Right kidney (tissue), 1 donor: ENCODE data around the gene IQSEC1.

Experiments
- DNase-seq: peaks from one replicate; pipeline ENCODE4 v3.0.0-alpha.2; 2016

The IQSEC1 gene

GRCh38 chr3:13107661-13108060, 34.4 kb upstream of the IQSEC1 start:
- DNase-seq: no peak

- no peak for DNase-seq
Observed at GRCh38 chr3:13106308-13107001, 33.2 kb upstream of the IQSEC1 start.

GRCh38 chr3:13105896-13106250, 32.6 kb upstream of the IQSEC1 start:
- DNase-seq: no peak

GRCh38 chr3:13105181-13105895, 32.1 kb upstream of the IQSEC1 start:
- no peak for DNase-seq

GRCh38 chr3:13104511-13104910, 31.3 kb upstream of the IQSEC1 start:
- DNase-seq: no peak

GRCh38 chr3:13103416-13104058, 30.3 kb upstream of the IQSEC1 start:
- no peak for DNase-seq

- DNase-seq: no peak
Observed at GRCh38 chr3:13102386-13103345, 29.4 kb upstream of the IQSEC1 start.

- DNase-seq: no peak
Observed at GRCh38 chr3:13099707-13100106, 26.5 kb upstream of the IQSEC1 start.

GRCh38 chr3:13098192-13098988, 25.2 kb upstream of the IQSEC1 start:
- no peak for DNase-seq

GRCh38 chr3:13096356-13096755, 23.1 kb upstream of the IQSEC1 start:
- no peak for DNase-seq

GRCh38 chr3:13095408-13095937, 22.2 kb upstream of the IQSEC1 start:
- DNase-seq: no peak

- DNase-seq: no peak
Observed at GRCh38 chr3:13093687-13094086, 20.5 kb upstream of the IQSEC1 start.

- no peak for DNase-seq
Observed at GRCh38 chr3:13092621-13093617, 19.7 kb upstream of the IQSEC1 start.

- peak; percentile 64 for DNase-seq
Observed at GRCh38 chr3:13091898-13092611, 18.8 kb upstream of the IQSEC1 start.

- no peak for DNase-seq
Observed at GRCh38 chr3:13088028-13089006, 15.1 kb upstream of the IQSEC1 start.

GRCh38 chr3:13087320-13087990, 14.2 kb upstream of the IQSEC1 start:
- peak; percentile 46 for DNase-seq

GRCh38 chr3:13086531-13086981, 13.3 kb upstream of the IQSEC1 start:
- no peak for DNase-seq

GRCh38 chr3:13085846-13086179, 12.6 kb upstream of the IQSEC1 start:
- no peak for DNase-seq
